ENCODE measurements around the gene RET.

Gene RET

DNA sequence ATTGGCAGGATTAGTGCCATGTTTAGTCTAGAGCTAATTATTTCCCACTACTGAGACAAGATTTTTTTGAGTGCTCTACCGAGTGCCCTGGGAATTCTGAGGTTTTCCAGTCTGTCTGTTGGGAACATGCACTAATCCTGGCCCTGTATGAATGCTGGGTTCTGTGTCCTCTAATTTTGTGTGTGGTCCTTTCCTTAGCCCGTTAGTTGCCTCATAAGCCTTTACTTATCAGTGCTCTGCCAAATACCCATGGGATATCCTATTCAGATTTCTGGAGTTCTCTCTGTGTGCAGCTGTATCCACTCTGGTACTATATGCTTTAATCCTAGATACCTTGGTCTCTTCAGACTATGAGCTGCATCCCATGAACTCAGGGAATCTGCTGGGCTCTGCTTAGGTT is 74.5 kb downstream of the RET start:
- Histone ChIP-seq H3K4me1 (ENCODE audit: control insufficient read depth in 2 of 2, insufficient read depth in 1 of 2, low read depth in 1 of 2, low read length in 2 of 2) (peaks cover 0 to 1% of the 10 kb centered on the region in 2 donors), H3K9ac (ENCODE audit: low read depth, low read length, poor library complexity) (no peak overlapping the region), H3K27ac (replicated peaks; ENCODE audit: low read length) (no peak overlapping the region), H3K9me3 (replicated peaks in 1 of 2; ENCODE audit: control insufficient read depth in 2 of 2, insufficient read depth in 1 of 2, low read depth in 1 of 2, low read length in 2 of 2) (peaks cover 0 to 9% of the 10 kb centered on the region in 2 donors), H2BK15ac (ENCODE audit: low read length) (no peak overlapping the region), H2AK5ac (ENCODE audit: low read depth, low read length) (no peak overlapping the region), H4K8ac (ENCODE audit: low read depth, low read length) (no peak overlapping the region), H3K14ac (ENCODE audit: low read length) (no peak overlapping the region), H3K4ac (ENCODE audit: low read length) (no peak overlapping the region), H2BK5ac (ENCODE audit: low read length) (no peak overlapping the region), H3K23ac (ENCODE audit: low read depth, low read length, poor library complexity) (no peak overlapping the region), H3K18ac (ENCODE audit: low read length) (no peak overlapping the region), H2BK12ac (ENCODE audit: low read length) (no peak overlapping the region), H3K4me3 (ENCODE audit: low read length in 2 of 2) (no peak overlapping the region), H4K91ac (ENCODE audit: low read depth, low read length, poor library complexity) (no peak overlapping the region), H2AFZ (ENCODE audit: low read length) (no peak overlapping the region), H3K79me1 (ENCODE audit: low read depth, low read length) (no peaks in the 10 kb centered on the region), H3K36me3 (replicated peaks in 1 of 2; ENCODE audit: control insufficient read depth in 2 of 2, insufficient read depth in 2 of 2, low read length in 2 of 2) (no peaks in the 10 kb centered on the region), H3K4me2 (ENCODE audit: insufficient read depth, low read length, poor library complexity, severe bottlenecking) (no peak overlapping the region), H2BK120ac (ENCODE audit: low read depth, low read length) (no peak overlapping the region), H3K27me3 (ENCODE audit: control insufficient read depth in 3 of 3, insufficient read depth in 3 of 3, low read depth in 1 of 3, low read length in 3 of 3) (no peaks in the 10 kb centered on the region)
- no CpG with 5 or more reads among the region's 2 CpGs for WGBS, 2 donors (ENCODE audit: extremely low coverage in 2 of 2, insufficient read length in 2 of 2, insufficient replicate concordance in 1 of 2)
- no peak for DNase-seq (ENCODE audit: low spot score)

DNA sequence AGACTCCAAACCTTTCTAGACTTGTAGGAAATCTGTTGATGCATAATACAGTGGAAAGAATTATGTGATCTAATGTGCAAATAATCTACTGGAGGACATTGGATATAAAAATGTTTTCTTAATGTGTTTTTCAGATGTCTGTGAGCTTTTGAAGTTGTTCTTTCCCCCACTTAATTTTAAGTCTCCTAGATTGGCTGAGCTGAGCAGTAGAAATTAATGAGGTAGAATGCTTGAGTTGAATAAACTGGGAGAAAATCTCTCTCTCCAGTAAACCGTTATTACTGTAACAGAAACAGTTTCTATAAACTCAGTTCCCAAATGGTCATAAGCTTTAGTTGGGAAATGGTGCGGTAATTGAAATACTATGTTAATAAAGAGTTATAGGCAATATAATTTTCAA is 77.0 kb downstream of the RET start:
- H3K27me3 ChIP-seq (ENCODE audit: control insufficient read depth in 3 of 3, insufficient read depth in 3 of 3, low read depth in 1 of 3, low read length in 3 of 3): no peaks in the 10 kb centered on the region
- H4K8ac ChIP-seq (ENCODE audit: low read depth, low read length): no peak overlapping the region
- H2AFZ ChIP-seq (ENCODE audit: low read length): no peak overlapping the region
- no peak overlapping the region for H2BK12ac ChIP-seq (ENCODE audit: low read length)
- peaks cover 0 to under 1% of the 10 kb centered on the region in 2 donors for H3K9me3 ChIP-seq (replicated peaks in 1 of 2; ENCODE audit: control insufficient read depth in 2 of 2, insufficient read depth in 1 of 2, low read depth in 1 of 2, low read length in 2 of 2)
- no peak overlapping the region for H3K4ac ChIP-seq (ENCODE audit: low read length)
- no peak overlapping the region for H2AK5ac ChIP-seq (ENCODE audit: low read depth, low read length)
- peaks cover 0 to 1% of the 10 kb centered on the region in 2 donors for H3K4me1 ChIP-seq (ENCODE audit: control insufficient read depth in 2 of 2, insufficient read depth in 1 of 2, low read depth in 1 of 2, low read length in 2 of 2)
- no peak for DNase-seq (ENCODE audit: low spot score)
- no peak overlapping the region for H2BK15ac ChIP-seq (ENCODE audit: low read length)
- H2BK5ac ChIP-seq (ENCODE audit: low read length): no peak overlapping the region
- no peak overlapping the region for H3K27ac ChIP-seq (replicated peaks; ENCODE audit: low read length)
- H3K36me3 ChIP-seq (replicated peaks in 1 of 2; ENCODE audit: control insufficient read depth in 2 of 2, insufficient read depth in 2 of 2, low read length in 2 of 2): no peaks in the 10 kb centered on the region
- no CpG with 5 or more reads among the region's 2 CpGs for WGBS, 2 donors (ENCODE audit: extremely low coverage in 2 of 2, insufficient read length in 2 of 2, insufficient replicate concordance in 1 of 2)
- H3K4me3 ChIP-seq (ENCODE audit: low read length in 2 of 2): no peak overlapping the region
- no peak overlapping the region for H3K4me2 ChIP-seq (ENCODE audit: insufficient read depth, low read length, poor library complexity, severe bottlenecking)
- H3K79me1 ChIP-seq (ENCODE audit: low read depth, low read length): no peaks in the 10 kb centered on the region
- no peak overlapping the region for H4K91ac ChIP-seq (ENCODE audit: low read depth, low read length, poor library complexity)
- H3K18ac ChIP-seq (ENCODE audit: low read length): no peak overlapping the region
- H2BK120ac ChIP-seq (ENCODE audit: low read depth, low read length): no peak overlapping the region
- H3K23ac ChIP-seq (ENCODE audit: low read depth, low read length, poor library complexity): no peak overlapping the region
- no peak overlapping the region for H3K9ac ChIP-seq (ENCODE audit: low read depth, low read length, poor library complexity)
- H3K14ac ChIP-seq (ENCODE audit: low read length): no peak overlapping the region

DNA sequence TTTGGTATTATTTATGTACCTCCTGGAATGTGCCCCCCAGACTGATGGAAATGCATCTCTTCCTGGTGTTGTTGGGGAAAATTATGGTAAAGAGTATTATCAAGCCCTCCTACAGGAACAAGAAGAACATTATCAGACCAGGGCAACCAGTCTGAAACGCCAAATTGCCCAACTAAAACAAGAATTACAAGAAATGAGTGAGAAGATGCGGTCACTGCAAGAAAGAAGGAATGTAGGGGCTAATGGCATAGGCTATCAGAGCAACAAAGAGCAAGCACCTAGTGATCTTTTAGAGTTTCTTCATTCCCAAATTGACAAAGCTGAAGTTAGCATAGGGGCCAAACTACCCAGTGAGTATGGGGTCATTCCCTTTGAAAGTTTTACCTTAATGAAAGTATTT is 78.4 kb downstream of the RET start:
- Histone ChIP-seq H3K79me1 (ENCODE audit: low read depth, low read length) (peaks cover 1% of the 10 kb centered on the region), H2BK120ac (ENCODE audit: low read depth, low read length) (no peak overlapping the region), H3K4me3 (ENCODE audit: low read length in 2 of 2) (no peak overlapping the region), H3K9me3 (replicated peaks in 1 of 2; ENCODE audit: control insufficient read depth in 2 of 2, insufficient read depth in 1 of 2, low read depth in 1 of 2, low read length in 2 of 2) (no peaks in the 10 kb centered on the region), H3K4me1 (ENCODE audit: control insufficient read depth in 2 of 2, insufficient read depth in 1 of 2, low read depth in 1 of 2, low read length in 2 of 2) (peaks cover 0 to 1% of the 10 kb centered on the region in 2 donors), H3K14ac (ENCODE audit: low read length) (no peak overlapping the region), H2BK12ac (ENCODE audit: low read length) (no peak overlapping the region), H3K18ac (ENCODE audit: low read length) (no peak overlapping the region), H3K36me3 (replicated peaks in 1 of 2; ENCODE audit: control insufficient read depth in 2 of 2, insufficient read depth in 2 of 2, low read length in 2 of 2) (peaks cover 0 to 2% of the 10 kb centered on the region in 2 donors), H3K23ac (ENCODE audit: low read depth, low read length, poor library complexity) (no peak overlapping the region), H3K9ac (ENCODE audit: low read depth, low read length, poor library complexity) (no peak overlapping the region), H2BK5ac (ENCODE audit: low read length) (no peak overlapping the region), H2AFZ (ENCODE audit: low read length) (no peak overlapping the region), H4K91ac (ENCODE audit: low read depth, low read length, poor library complexity) (no peak overlapping the region), H3K27ac (replicated peaks; ENCODE audit: low read length) (no peak overlapping the region), H2AK5ac (ENCODE audit: low read depth, low read length) (no peak overlapping the region), H4K8ac (ENCODE audit: low read depth, low read length) (no peak overlapping the region), H2BK15ac (ENCODE audit: low read length) (no peak overlapping the region), H3K4ac (ENCODE audit: low read length) (no peak overlapping the region), H3K4me2 (ENCODE audit: insufficient read depth, low read length, poor library complexity, severe bottlenecking) (no peak overlapping the region), H3K27me3 (ENCODE audit: control insufficient read depth in 3 of 3, insufficient read depth in 3 of 3, low read depth in 1 of 3, low read length in 3 of 3) (no peaks in the 10 kb centered on the region)
- no peak for DNase-seq (ENCODE audit: low spot score)
- WGBS, 2 donors (ENCODE audit: extremely low coverage in 2 of 2, insufficient read length in 2 of 2, insufficient replicate concordance in 1 of 2): no CpG with 5 or more reads among the region's 2 CpGs

DNA sequence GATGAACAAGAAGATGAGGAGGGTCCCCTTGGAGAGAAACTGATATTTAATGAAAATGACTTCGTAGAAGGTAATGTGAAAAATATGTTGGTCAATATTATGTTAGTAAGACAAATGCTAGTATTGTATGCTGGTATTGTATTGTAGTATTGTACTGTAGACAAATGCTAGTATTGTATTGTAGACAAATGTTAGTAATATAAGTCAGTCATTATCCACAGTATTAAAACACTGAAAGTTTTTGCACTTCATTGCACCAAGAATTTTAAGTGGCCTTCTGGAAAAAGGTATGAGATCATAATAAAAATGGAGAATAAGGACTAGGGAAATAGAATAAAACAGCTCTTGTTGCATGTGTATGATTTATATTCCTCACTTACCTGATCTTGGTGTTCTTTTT is 78.9 kb downstream of the RET start:
- Histone ChIP-seq H3K4me2 (ENCODE audit: insufficient read depth, low read length, poor library complexity, severe bottlenecking) (no peak overlapping the region), H2BK5ac (ENCODE audit: low read length) (no peak overlapping the region), H4K91ac (ENCODE audit: low read depth, low read length, poor library complexity) (no peak overlapping the region), H3K18ac (ENCODE audit: low read length) (no peak overlapping the region), H3K14ac (ENCODE audit: low read length) (no peak overlapping the region), H3K4me1 (ENCODE audit: control insufficient read depth in 2 of 2, insufficient read depth in 1 of 2, low read depth in 1 of 2, low read length in 2 of 2) (peaks cover 0 to 1% of the 10 kb centered on the region in 2 donors), H3K79me1 (ENCODE audit: low read depth, low read length) (peaks cover 1% of the 10 kb centered on the region), H2BK15ac (ENCODE audit: low read length) (no peak overlapping the region), H3K9me3 (replicated peaks in 1 of 2; ENCODE audit: control insufficient read depth in 2 of 2, insufficient read depth in 1 of 2, low read depth in 1 of 2, low read length in 2 of 2) (no peaks in the 10 kb centered on the region), H2AFZ (ENCODE audit: low read length) (no peak overlapping the region), H3K36me3 (replicated peaks in 1 of 2; ENCODE audit: control insufficient read depth in 2 of 2, insufficient read depth in 2 of 2, low read length in 2 of 2) (peaks cover 0 to 7% of the 10 kb centered on the region in 2 donors), H4K8ac (ENCODE audit: low read depth, low read length) (no peak overlapping the region), H3K9ac (ENCODE audit: low read depth, low read length, poor library complexity) (no peak overlapping the region), H3K27me3 (ENCODE audit: control insufficient read depth in 3 of 3, insufficient read depth in 3 of 3, low read depth in 1 of 3, low read length in 3 of 3) (no peaks in the 10 kb centered on the region), H2BK12ac (ENCODE audit: low read length) (no peak overlapping the region), H3K23ac (ENCODE audit: low read depth, low read length, poor library complexity) (no peak overlapping the region), H3K4me3 (ENCODE audit: low read length in 2 of 2) (no peak overlapping the region), H3K27ac (replicated peaks; ENCODE audit: low read length) (no peak overlapping the region), H2BK120ac (ENCODE audit: low read depth, low read length) (no peak overlapping the region), H3K4ac (ENCODE audit: low read length) (no peak overlapping the region), H2AK5ac (ENCODE audit: low read depth, low read length) (no peak overlapping the region)
- 100% methylated on average over 1 of the region's 1 CpG; no CpG with 5 or more reads in 1 of the 2 donors for WGBS, 2 donors (ENCODE audit: extremely low coverage in 2 of 2, insufficient read length in 2 of 2, insufficient replicate concordance in 1 of 2)
- DNase-seq (ENCODE audit: low spot score): no peak
